Stimulated activated CD8-positive, alpha-beta memory T cell treated with anti-CD3 and anti-CD28 coated beads, Interleukin-4, amount 100 ng/mL, for 4 hours (primary cell): ENCODE measurements around the gene ABCD2.
"Not testable (repeated sequence)": the region's sequence is repeated elsewhere in the genome, so short reads cannot be mapped to it uniquely, and the experiment has no call there.

Experiments used
- DNase-seq, 2 donors: peaks; one replicate each; pipeline ENCODE4 v3.0.0-alpha.2; 2020; ENCODE audit warnings: low read depth in 2 of 2, low spot score in 1 of 2

The ABCD2 gene

DNA sequence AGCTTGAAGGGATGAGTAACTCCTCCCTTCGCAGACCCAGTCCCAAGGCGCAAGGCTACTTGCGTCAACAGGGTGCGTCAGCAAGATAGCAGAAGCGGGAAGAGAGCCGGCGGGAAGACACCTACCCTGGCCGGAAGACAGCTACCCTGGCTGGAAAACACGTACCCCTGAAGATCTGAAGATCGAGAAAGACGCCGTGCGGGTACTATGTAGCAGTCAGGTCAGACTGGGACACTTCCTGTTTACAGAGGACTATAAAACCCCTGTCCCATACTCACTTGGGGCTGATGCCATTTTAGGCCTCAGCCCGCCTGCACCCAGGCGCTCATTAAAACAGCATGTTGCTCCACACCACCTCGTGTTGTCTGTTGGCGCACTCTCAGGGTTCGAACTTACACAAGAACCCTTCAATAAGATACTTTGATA is 80.9 kb downstream of the ABCD2 start:
- no peak for DNase-seq

DNA sequence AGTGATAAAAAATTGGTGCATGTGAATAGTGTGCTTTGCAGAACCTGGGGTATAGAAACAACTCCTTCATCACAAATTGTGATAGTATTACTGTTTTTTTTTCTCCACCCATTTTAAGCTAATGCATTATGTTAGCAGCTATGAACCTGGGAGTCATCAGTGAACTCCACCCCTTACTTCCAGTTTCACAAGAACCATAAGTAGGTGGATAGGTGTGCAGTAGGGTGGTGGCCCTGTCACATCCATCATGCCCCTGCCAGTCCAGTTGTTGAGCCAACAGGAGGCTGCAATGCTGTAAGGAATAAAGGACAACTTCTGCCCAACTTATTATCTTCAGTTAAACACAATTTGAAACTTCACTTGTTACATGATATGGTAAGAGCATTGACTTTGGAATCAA is 85.7 kb downstream of the ABCD2 start:
- DNase-seq: no peak

DNA sequence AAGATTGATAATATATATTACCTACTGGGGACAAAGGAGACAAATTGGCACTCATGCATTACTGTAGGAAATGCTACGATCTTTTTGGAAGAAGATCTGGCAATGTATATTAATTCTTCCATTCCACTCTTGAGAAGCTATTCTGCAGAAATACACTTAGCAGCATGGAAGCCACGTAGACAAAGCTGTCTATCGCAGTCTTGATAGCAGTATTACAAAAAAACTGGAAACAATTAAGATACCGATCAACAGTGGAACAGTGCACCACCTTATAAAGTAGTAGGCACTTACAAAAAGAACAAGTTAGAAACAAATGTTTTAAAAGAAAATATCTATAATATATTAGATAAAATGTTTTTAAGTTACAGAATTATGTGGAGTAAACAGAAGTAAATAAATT is 87.2 kb downstream of the ABCD2 start:
- no peak for DNase-seq

DNA sequence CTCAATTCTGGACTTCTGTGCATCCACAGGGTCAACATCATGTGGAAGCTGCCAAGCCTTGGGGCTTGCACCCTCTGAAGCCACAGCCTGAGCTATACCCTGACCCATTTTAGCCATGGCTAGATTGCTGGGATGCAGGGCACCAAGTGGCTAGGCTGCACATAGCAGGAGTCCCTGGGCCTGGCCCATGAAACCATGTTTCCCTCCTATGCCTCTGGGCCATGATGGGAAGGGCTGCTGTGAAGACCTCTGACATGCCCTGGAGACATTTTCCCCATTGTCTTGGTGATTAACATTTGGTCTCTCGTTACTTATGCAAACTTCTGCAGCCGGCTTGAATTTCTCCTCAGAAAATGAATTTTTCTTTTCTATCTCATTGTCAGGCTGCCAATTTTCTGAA is 92.6 kb downstream of the ABCD2 start:
- no peak for DNase-seq

- DNase-seq: not testable (repeated sequence)
Observed at GRCh38 chr12:39522167-39522566, 97.4 kb downstream of the ABCD2 start.

DNA sequence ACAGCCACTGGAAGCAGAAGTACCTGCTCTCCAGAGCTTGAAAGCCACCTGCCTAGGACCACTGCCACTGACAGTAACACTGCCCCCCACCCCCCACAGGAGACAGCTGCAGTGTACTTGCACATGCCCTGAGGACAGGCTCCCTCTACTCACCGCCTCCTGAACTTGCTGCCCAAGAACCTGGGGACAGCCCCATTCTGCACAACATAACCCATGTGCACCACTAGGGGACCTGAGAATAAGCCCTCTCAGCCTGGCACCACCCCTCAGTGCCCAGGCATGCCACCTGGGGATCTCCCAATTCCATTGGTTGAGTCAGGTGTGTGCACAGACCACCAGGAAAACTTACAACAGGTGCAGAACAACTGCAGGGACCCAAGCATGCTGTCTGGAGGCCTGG is 109.6 kb downstream of the ABCD2 start:
- no peak for DNase-seq

- no peak for DNase-seq
Observed at GRCh38 chr12:39505554-39505953, 114.0 kb downstream of the ABCD2 start.

GRCh38 chr12:39505023-39505422 is 114.6 kb downstream of the ABCD2 start:
- no peak for DNase-seq

DNA sequence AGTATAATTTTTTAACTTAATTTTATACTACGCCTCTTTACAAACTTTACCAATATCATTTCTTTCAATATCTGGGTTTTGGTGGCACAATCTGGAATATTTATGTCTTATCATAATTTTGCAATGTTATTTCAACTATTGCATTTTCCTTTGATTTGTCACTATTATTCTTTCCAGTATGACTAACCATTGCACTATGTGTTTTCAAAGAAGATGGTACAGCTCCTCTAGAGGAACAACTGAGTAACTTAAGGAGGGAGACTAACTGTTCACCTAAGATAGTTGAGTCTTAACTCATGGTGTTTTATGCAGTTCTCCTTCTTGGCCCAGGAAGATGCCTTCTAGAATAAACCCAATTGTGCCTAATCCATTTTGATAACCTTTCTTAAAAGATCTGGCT is 116.2 kb downstream of the ABCD2 start:
- no peak for DNase-seq

DNA sequence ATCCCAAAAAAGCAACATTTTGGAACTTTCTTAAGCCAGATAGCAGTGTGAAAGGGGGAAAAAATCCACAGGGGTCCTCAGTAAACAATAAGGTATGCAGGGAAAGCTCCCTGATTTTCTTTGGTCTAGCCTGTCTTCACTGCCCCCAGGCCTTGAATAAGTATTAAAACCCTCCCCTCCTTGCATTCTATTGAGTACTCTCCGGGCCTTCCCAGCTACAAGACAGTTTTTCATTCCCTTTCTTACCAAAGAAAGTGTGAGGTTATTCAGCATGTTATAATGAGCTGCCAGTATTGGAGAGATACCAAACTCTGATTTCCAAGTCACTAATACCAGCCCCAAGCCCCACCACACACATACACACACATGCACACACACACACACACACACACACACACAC is 116.9 kb downstream of the ABCD2 start:
- DNase-seq: no peak
